CD4-positive, alpha-beta memory T cell (primary cell): Measurements from ENCODE around the gene MARCKS. TPM values are rescaled to one million over a fixed set of nuclear protein-coding genes. Genes with fewer than 3 reads are reported as not detected.
A peak's percentile ranks its signal among the peaks of the same experiment; 100 is the strongest.

Experiments
- CTCF ChIA-PET: fragments of 350-600 bp; sonication (Branson Sonifier 250); formaldehyde crosslinking; loops from one replicate; lab custom pipeline; 2021; ENCODE audit warnings: inconsistent platforms; ENCODE audit not compliant: partially characterized antibody; lab: Charles Lee
- POLR2A ChIA-PET: fragments of 350-600 bp; sonication (Branson Sonifier 250); formaldehyde crosslinking; loops from one replicate; lab custom pipeline; 2021; ENCODE audit not compliant: partially characterized antibody; lab: Charles Lee
- DNase-seq, 5 donors: peaks; one replicate each; pipeline versions ENCODE4 v3.0.0 to v3.0.0-alpha.2; 2020 to 2022; ENCODE audit warnings: mixed read lengths in 1 of 5
- H3K27ac ChIP-seq: one replicate; pipeline ENCODE4 v1.7.0; 2013; ENCODE audit warnings: low read depth, low read length
- H3K27me3 ChIP-seq: 2 replicates; pipeline ENCODE4 v1.7.0; 2013; ENCODE audit warnings: mild to moderate bottlenecking, low read length, moderate library complexity; ENCODE audit not compliant: insufficient read depth
- H3K36me3 ChIP-seq: 2 replicates; pipeline ENCODE4 v1.7.0; 2013; ENCODE audit warnings: mild to moderate bottlenecking, low read length, moderate library complexity; ENCODE audit not compliant: insufficient read depth
- H3K4me1 ChIP-seq: 2 replicates; pipeline ENCODE4 v1.7.0; 2013; ENCODE audit warnings: mild to moderate bottlenecking, low read length, moderate library complexity; ENCODE audit not compliant: insufficient read depth
- H3K4me3 ChIP-seq, 2 donors: one replicate each; pipeline ENCODE4 v1.7.0; 2013; ENCODE audit warnings: low read length in 2 of 2, mild to moderate bottlenecking in 1 of 2
- H3K9me3 ChIP-seq, 2 donors: one replicate each; pipeline ENCODE4 v1.7.0; 2013; ENCODE audit warnings: low read length in 2 of 2, control low read depth in 1 of 2; ENCODE audit not compliant: control insufficient read depth in 1 of 2
- H3K27ac Mint-ChIP-seq, 7 donors: one replicate each; pipeline ENCODE4 v1.8.0; 2020 to 2021; ENCODE audit warnings: mixed read lengths in 7 of 7, mild to moderate bottlenecking in 6 of 7, inconsistent platforms in 3 of 7, moderate library complexity in 3 of 7
- H3K27me3 Mint-ChIP-seq, 2 donors: one replicate each; pipeline ENCODE4 v1.8.0; 2020 to 2021; ENCODE audit warnings: mixed read lengths in 2 of 2
- H3K36me3 Mint-ChIP-seq, 2 donors: one replicate each; pipeline ENCODE4 v1.8.0; 2020 to 2021; ENCODE audit warnings: mixed read lengths in 2 of 2, inconsistent platforms in 1 of 2, mild to moderate bottlenecking in 1 of 2
- H3K4me1 Mint-ChIP-seq, 4 donors: one replicate each; pipeline ENCODE4 v1.8.0; 2020 to 2021; ENCODE audit warnings: mixed read lengths in 4 of 4, mild to moderate bottlenecking in 1 of 4
- H3K4me3 Mint-ChIP-seq, 8 donors: one replicate each; pipeline ENCODE4 v1.8.0; 2020 to 2021; ENCODE audit warnings: mixed read lengths in 8 of 8, mild to moderate bottlenecking in 7 of 8, moderate library complexity in 6 of 8, inconsistent platforms in 3 of 8
- H3K9me3 Mint-ChIP-seq, 8 donors: one replicate each; pipeline ENCODE4 v1.8.0; 2020 to 2021; ENCODE audit warnings: mixed read lengths in 8 of 8, mild to moderate bottlenecking in 5 of 8, inconsistent platforms in 3 of 8, moderate library complexity in 1 of 8
- intact Hi-C: fragments of 100-400 bp; cut with micrococcal nuclease; formaldehyde crosslinking; loops from one replicate; pipeline ENCODE4 v1.15.1; 2023
- polyA plus RNA-seq, 2 donors: library from polyadenylated mRNA; unstranded; fragments of 300-500 nt; fragmentation: Illumina TruSeq; gene quantifications; one replicate each; pipeline ENCODE4 v1.2.3, GENCODE V29; 2021
- total RNA-seq, 2 experiments: library from RNA; stranded (reverse); gene quantifications; one replicate each; pipeline ENCODE4 v1.2.3, GENCODE V29; 2021

The MARCKS gene
- total and polyA plus RNA-seq, 4 experiments from 2014 or later = 0.18 to 2.7 (median 2.2) TPM; not detected in 1

- peak; percentile 56 to 73 (median 70) for DNase-seq
- peaks cover 0 to 10% (median 5%) of the 10 kb centered on the region in 8 donors for H3K9me3 Mint-ChIP-seq
These were observed 1.6 kb downstream of the MARCKS start for GRCh38 chr6:113858480-113859348.

DNA sequence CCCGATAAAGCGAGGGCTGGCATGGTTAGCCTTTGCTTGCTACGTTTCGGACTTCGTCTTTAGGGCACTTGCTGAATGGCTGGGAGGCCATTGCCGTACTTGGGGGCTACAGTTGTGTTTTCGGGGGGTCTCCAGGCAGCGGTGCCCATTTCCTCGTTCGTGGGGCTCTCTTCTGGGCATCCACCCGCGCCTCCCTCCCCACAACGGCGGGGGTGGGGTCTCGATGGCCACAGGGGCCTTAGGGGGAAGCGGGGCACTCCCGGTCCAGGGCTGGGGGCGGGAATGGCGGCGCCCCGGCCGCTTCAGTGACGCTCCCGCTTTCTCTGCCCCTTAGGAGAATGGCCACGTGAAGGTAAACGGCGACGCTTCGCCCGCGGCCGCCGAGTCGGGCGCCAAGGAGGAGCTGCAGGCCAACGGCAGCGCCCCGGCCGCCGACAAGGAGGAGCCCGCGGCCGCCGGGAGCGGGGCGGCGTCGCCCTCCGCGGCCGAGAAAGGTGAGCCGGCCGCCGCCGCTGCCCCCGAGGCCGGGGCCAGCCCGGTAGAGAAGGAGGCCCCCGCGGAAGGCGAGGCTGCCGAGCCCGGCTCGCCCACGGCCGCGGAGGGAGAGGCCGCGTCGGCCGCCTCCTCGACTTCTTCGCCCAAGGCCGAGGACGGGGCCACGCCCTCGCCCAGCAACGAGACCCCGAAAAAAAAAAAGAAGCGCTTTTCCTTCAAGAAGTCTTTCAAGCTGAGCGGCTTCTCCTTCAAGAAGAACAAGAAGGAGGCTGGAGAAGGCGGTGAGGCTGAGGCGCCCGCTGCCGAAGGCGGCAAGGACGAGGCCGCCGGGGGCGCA is 2.4 kb downstream of the MARCKS start:
- no peak for DNase-seq
- ChIA-PET CTCF (interaction anchor here (0.7 to 1.5 kb wide), 6 partner anchors 11 to 1685 kb away, joined by 3 to 4 read pairs (median 4); no protein-coding TSS in a partner anchor), POLR2A (no interaction called here)
- H3K4me3 Mint-ChIP-seq = peak overlapping the region in 6 of 8 donors; percentile 49 to 74 (median 56)
- Histone ChIP-seq H3K27me3 (peaks cover 42% of the 10 kb centered on the region), H3K4me3 (peak overlapping the region in 1 of 2 donors; percentile 55), H3K9me3 (no peaks in the 10 kb centered on the region), H3K36me3 (no peaks in the 10 kb centered on the region), H3K4me1 (peaks cover 41% of the 10 kb centered on the region), H3K27ac (no peak overlapping the region)
- peaks cover 0 to 10% (median 5%) of the 10 kb centered on the region in 8 donors for H3K9me3 Mint-ChIP-seq
- H3K27ac Mint-ChIP-seq = peak overlapping the region in 1 of 7 donors; percentile 59
- peaks cover 25 to 31% of the 10 kb centered on the region in 2 donors for H3K27me3 Mint-ChIP-seq
- peaks cover 0 to 20% (median 12%) of the 10 kb centered on the region in 4 donors for H3K4me1 Mint-ChIP-seq
- no peaks in the 10 kb centered on the region for H3K36me3 Mint-ChIP-seq
- intact Hi-C loops = loop anchor here (5.0 kb wide), 1 partner anchor 113 kb away; the partner anchor contains the start of gene HDAC2

More at GRCh38 chr6:113858480-113859348, 1.6 kb downstream of the MARCKS start:
- Histone ChIP-seq H3K9me3 (no peaks in the 10 kb centered on the region), H3K36me3 (no peaks in the 10 kb centered on the region), H3K27me3 (peaks cover 39% of the 10 kb centered on the region), H3K4me3 (peak overlapping the region; percentile 31 to 55), H3K27ac (no peak overlapping the region), H3K4me1 (peaks cover 41% of the 10 kb centered on the region)
- POLR2A ChIA-PET = no interaction called here
- Mint-ChIP-seq H3K27me3 (peaks cover 33 to 35% of the 10 kb centered on the region in 2 donors), H3K36me3 (no peaks in the 10 kb centered on the region), H3K4me1 (peaks cover 0 to 20% (median 12%) of the 10 kb centered on the region in 4 donors), H3K27ac (peak overlapping the region in 1 of 7 donors; percentile 59), H3K4me3 (peak overlapping the region; percentile 29 to 85 (median 64))
- intact Hi-C loops = loop anchor here (5.0 kb wide), 1 partner anchor 114 kb away; the partner anchor contains the start of gene HDAC2
- CTCF ChIA-PET = interaction anchor here (0.7 to 1.5 kb wide), 7 partner anchors 10 to 1684 kb away, joined by 3 to 5 read pairs (median 4); no protein-coding TSS in a partner anchor

DNA sequence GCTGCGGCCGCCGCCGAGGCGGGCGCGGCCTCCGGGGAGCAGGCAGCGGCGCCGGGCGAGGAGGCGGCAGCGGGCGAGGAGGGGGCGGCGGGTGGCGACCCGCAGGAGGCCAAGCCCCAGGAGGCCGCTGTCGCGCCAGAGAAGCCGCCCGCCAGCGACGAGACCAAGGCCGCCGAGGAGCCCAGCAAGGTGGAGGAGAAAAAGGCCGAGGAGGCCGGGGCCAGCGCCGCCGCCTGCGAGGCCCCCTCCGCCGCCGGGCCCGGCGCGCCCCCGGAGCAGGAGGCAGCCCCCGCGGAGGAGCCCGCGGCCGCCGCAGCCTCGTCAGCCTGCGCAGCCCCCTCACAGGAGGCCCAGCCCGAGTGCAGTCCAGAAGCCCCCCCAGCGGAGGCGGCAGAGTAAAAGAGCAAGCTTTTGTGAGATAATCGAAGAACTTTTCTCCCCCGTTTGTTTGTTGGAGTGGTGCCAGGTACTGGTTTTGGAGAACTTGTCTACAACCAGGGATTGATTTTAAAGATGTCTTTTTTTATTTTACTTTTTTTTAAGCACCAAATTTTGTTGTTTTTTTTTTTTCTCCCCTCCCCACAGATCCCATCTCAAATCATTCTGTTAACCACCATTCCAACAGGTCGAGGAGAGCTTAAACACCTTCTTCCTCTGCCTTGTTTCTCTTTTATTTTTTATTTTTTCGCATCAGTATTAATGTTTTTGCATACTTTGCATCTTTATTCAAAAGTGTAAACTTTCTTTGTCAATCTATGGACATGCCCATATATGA is 3.2 kb downstream of the MARCKS start:
- intact Hi-C loops = no loop called here
- ChIA-PET CTCF (no interaction called here), POLR2A (no interaction called here)
- H3K27ac ChIP-seq = no peak overlapping the region
- peaks cover 0 to 20% (median 12%) of the 10 kb centered on the region in 4 donors for H3K4me1 Mint-ChIP-seq
- H3K36me3 ChIP-seq = no peaks in the 10 kb centered on the region
- no peaks in the 10 kb centered on the region for H3K9me3 ChIP-seq
- H3K27me3 Mint-ChIP-seq = peaks cover 23 to 29% of the 10 kb centered on the region in 2 donors
- no peak overlapping the region for H3K4me3 ChIP-seq
- no peaks in the 10 kb centered on the region for H3K36me3 Mint-ChIP-seq
- peak overlapping the region in 1 of 7 donors; percentile 67 for H3K27ac Mint-ChIP-seq
- H3K4me1 ChIP-seq = peaks cover 38% of the 10 kb centered on the region
- no peak for DNase-seq
- peaks cover 0 to 10% (median 4%) of the 10 kb centered on the region in 8 donors for H3K9me3 Mint-ChIP-seq
- H3K27me3 ChIP-seq = peaks cover 37% of the 10 kb centered on the region
- peak overlapping the region in 6 of 8 donors; percentile 56 to 79 (median 66) for H3K4me3 Mint-ChIP-seq

- Mint-ChIP-seq H3K4me3 (no peak overlapping the region), H3K27ac (no peak overlapping the region), H3K27me3 (peaks cover 25 to 30% of the 10 kb centered on the region in 2 donors), H3K9me3 (peaks cover 0 to 8% (median 3%) of the 10 kb centered on the region in 8 donors), H3K36me3 (no peaks in the 10 kb centered on the region), H3K4me1 (peaks cover 0 to 20% (median 12%) of the 10 kb centered on the region in 4 donors)
- Histone ChIP-seq H3K4me3 (no peak overlapping the region), H3K27ac (no peak overlapping the region), H3K36me3 (no peaks in the 10 kb centered on the region), H3K4me1 (peaks cover 20% of the 10 kb centered on the region), H3K27me3 (peaks cover 19% of the 10 kb centered on the region), H3K9me3 (no peaks in the 10 kb centered on the region)
- DNase-seq = no peak
- POLR2A ChIA-PET = no interaction called here
- intact Hi-C loops = no loop called here
- CTCF ChIA-PET = no interaction called here
These were observed 5.0 kb downstream of the MARCKS start for GRCh38 chr6:113862112-113862511.

DNA sequence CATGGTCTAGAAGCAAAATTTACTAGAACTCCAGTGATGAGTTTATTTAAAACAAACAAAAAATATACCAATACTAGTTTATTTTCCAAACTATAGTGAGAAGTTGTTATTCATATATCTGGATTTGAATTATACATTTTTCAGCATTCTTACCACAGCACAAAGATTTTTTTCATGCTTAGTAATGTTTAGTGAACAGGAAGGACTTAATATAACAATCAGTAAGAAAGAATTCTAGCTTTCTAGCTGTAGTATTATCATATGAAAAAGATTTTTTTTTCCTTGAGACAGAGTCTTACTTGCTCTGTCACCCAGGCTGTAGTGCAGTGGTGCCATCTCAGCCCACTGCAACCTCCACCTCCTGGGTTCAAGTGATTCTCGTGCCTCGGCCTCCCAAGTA is 13.8 kb downstream of the MARCKS start:
- no peaks in the 10 kb centered on the region for H3K9me3 ChIP-seq
- Mint-ChIP-seq H3K36me3 (no peaks in the 10 kb centered on the region), H3K4me1 (peaks cover 4 to 10% (median 6%) of the 10 kb centered on the region in 4 donors), H3K9me3 (peaks cover 0 to 3% (median 0%) of the 10 kb centered on the region in 8 donors), H3K27me3 (peaks cover 12 to 22% of the 10 kb centered on the region in 2 donors), H3K4me3 (no peak overlapping the region), H3K27ac (no peak overlapping the region)
- ChIA-PET POLR2A (no interaction called here), CTCF (no interaction called here)
- H3K4me1 ChIP-seq = peaks cover 6% of the 10 kb centered on the region
- no peak for DNase-seq
- no peaks in the 10 kb centered on the region for H3K27me3 ChIP-seq
- H3K27ac ChIP-seq = no peak overlapping the region
- intact Hi-C loops = no loop called here
- no peaks in the 10 kb centered on the region for H3K36me3 ChIP-seq
- no peak overlapping the region for H3K4me3 ChIP-seq

DNA sequence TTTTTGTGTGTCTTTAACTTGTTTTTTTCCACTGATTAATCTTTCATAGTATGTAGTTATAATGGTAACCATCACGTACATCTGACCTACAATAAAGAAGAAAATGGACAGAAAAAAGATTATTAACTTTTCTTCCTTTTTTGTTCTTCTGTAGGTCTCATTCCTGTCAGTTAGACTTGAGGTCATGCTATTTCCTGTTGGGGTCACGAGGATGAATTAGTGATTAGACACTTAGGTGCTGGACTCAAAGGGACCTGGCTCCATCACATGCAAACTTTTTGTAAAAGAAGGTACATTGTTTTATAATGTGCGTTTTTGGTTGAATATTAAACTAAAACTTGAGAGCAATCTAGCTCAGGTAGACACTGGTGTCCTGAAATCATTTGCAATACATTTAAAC is 14.8 kb downstream of the MARCKS start:
- Mint-ChIP-seq H3K9me3 (peaks cover 0 to 3% (median 0%) of the 10 kb centered on the region in 8 donors), H3K4me1 (peaks cover 4 to 10% (median 6%) of the 10 kb centered on the region in 4 donors), H3K27me3 (peaks cover 10 to 27% of the 10 kb centered on the region in 2 donors), H3K36me3 (no peaks in the 10 kb centered on the region), H3K27ac (no peak overlapping the region), H3K4me3 (no peak overlapping the region)
- H3K4me1 ChIP-seq = peaks cover 6% of the 10 kb centered on the region
- H3K36me3 ChIP-seq = no peaks in the 10 kb centered on the region
- H3K27ac ChIP-seq = no peak overlapping the region
- DNase-seq = no peak
- POLR2A ChIA-PET = no interaction called here
- no peaks in the 10 kb centered on the region for H3K27me3 ChIP-seq
- CTCF ChIA-PET = no interaction called here
- no peaks in the 10 kb centered on the region for H3K9me3 ChIP-seq
- H3K4me3 ChIP-seq = no peak overlapping the region
- intact Hi-C loops = no loop called here
